ENCODE results near the gene PARD3B.

PARD3B gene

DNA sequence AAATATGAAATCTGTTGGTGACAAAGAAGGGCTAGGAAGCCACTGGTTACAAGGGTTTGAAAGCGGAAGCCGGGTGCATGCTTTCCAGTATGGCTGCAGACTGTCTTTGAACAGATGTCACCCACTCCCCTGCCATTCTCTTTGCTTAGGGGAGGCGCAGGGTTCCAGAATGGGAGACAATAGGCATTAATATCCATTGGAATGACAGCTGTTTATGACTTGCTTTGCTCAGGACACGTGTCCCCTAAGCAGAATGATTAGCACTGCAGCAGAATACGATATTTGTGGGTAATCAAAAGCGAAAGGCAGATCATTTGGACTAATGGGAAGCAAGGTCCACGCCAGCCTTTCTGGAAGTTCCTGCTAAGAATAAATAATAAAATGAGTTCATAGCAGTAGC, 1111.2 kb downstream of the PARD3B start:
- no peak for DNase-seq (ENCODE audit: low spot score)

- DNase-seq (ENCODE audit: low spot score) = no peak
Measured at GRCh38 chr2:205656941-205657340, 1111.7 kb downstream of the PARD3B start.

DNA sequence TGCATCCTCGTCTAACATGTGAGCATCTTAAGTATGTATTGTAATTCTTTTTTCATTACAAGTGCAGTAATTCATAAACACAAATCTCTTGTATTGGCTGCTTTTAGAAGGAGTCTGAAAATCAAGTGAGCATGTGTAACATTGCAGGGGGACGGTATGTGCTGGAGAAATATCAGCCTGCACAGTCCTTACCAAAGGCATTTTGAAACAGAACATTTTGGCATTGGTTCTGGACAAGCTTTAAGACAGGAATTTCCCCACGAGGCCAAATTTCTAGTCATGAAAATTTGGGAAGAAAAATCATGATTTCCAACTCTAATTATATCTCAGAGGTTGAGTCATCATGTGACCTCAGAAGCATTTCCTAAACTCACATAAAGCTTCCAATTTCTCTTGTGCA, 1112.3 kb downstream of the PARD3B start:
- DNase-seq (ENCODE audit: low spot score) = no peak

- no peak for DNase-seq (ENCODE audit: low spot score)
Measured at GRCh38 chr2:205658068-205658467, 1112.8 kb downstream of the PARD3B start.

DNA sequence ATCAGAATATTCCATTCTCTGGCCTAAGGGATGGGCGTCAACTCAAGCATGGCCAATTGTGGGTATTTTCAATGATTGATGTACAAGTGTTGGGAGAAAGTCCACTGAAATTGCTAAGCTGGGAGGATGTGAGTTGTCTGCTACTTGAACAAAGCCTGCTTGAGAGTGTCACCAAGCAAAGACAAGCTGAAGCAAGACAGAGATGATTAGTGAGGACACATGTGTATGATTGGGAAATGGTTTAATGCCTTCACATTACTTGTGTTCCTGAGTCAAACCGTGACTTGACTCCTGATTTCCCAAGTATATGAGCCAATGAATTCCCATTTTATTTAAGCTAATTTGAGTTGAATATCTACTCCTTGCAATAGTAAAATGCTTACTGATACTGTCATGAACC, 1113.3 kb downstream of the PARD3B start:
- no peak for DNase-seq (ENCODE audit: low spot score)

GRCh38 chr2:205659922-205660321, 1114.6 kb downstream of the PARD3B start:
- no peak for DNase-seq (ENCODE audit: low spot score)

GRCh38 chr2:205660521-205661124, 1115.3 kb downstream of the PARD3B start:
- DNase-seq (ENCODE audit: low spot score) = peak; percentile 46

DNA sequence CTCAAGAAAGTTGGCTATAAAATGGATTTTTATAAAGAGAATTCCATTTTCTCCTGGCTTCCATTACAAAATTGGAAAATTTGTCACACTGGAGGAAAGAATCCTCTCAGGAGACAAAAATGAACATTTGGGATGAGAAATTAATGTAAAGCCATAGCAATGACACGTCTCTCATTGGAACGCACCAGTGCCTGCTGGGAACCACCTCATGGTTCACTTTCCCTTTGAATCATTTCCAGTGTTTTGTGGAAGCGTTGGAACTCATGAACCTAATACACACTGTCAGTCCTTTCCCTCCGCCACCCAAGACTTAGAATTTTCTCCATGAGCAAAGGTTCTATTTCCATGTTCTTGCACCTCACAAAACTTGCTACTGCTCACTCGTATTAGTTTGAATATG, 1116.0 kb downstream of the PARD3B start:
- DNase-seq (ENCODE audit: low spot score) = no peak

GRCh38 chr2:205662206-205662965, 1117.1 kb downstream of the PARD3B start:
- no peak for DNase-seq (ENCODE audit: low spot score)

GRCh38 chr2:205665791-205666190, 1120.5 kb downstream of the PARD3B start:
- DNase-seq (ENCODE audit: low spot score) = no peak
